ENCODE data around the gene GHR.

Gene GHR

GRCh38 chr5:42491699-42492098 is 68.5 kb downstream of the GHR start:
- TF ChIP-seq ZFX (IDR thresholded peaks at IDR 0.05; ENCODE audit: borderline replicate concordance) = no peak
- TF ChIP-seq CTCF (IDR thresholded peaks at IDR 0.05) = no peak
- H3K27ac ChIP-seq = no peak overlapping the region

- TF ChIP-seq CTCF (IDR thresholded peaks at IDR 0.05) (no peak), ZFX (IDR thresholded peaks at IDR 0.05; ENCODE audit: borderline replicate concordance) (no peak)
- no peak overlapping the region for H3K27ac ChIP-seq
These were observed 69.7 kb downstream of the GHR start for GRCh38 chr5:42492974-42493373.

- TF ChIP-seq CTCF (IDR thresholded peaks at IDR 0.05) = no peak
- no peak for TF ChIP-seq ZFX (IDR thresholded peaks at IDR 0.05; ENCODE audit: borderline replicate concordance)
- no peak overlapping the region for H3K27ac ChIP-seq
These were observed 71.2 kb downstream of the GHR start for GRCh38 chr5:42494414-42494813.

GRCh38 chr5:42495914-42496313 is 72.7 kb downstream of the GHR start:
- TF ChIP-seq ZFX (IDR thresholded peaks at IDR 0.05; ENCODE audit: borderline replicate concordance) (no peak), CTCF (IDR thresholded peaks at IDR 0.05) (no peak)
- no peak overlapping the region for H3K27ac ChIP-seq

- no peak overlapping the region for H3K27ac ChIP-seq
- no peak for TF ChIP-seq CTCF (IDR thresholded peaks at IDR 0.05)
- TF ChIP-seq ZFX (IDR thresholded peaks at IDR 0.05; ENCODE audit: borderline replicate concordance) = no peak
These were observed 73.3 kb downstream of the GHR start for GRCh38 chr5:42496397-42497156.

GRCh38 chr5:42498000-42498399 is 74.8 kb downstream of the GHR start:
- H3K27ac ChIP-seq = no peak overlapping the region
- TF ChIP-seq CTCF (IDR thresholded peaks at IDR 0.05) (no peak), ZFX (IDR thresholded peaks at IDR 0.05; ENCODE audit: borderline replicate concordance) (no peak)

GRCh38 chr5:42499016-42499415 is 75.8 kb downstream of the GHR start:
- no peak overlapping the region for H3K27ac ChIP-seq
- TF ChIP-seq CTCF (IDR thresholded peaks at IDR 0.05) = no peak
- no peak for TF ChIP-seq ZFX (IDR thresholded peaks at IDR 0.05; ENCODE audit: borderline replicate concordance)
